NT2/D1 (cell line): ENCODE data around the gene CREG2.

Experiments used
- SUZ12 ChIP-seq: IDR thresholded peaks from 2 replicates; pipeline ENCODE4 v1.6.1; 2011; ENCODE audit not compliant: insufficient read length, insufficient read depth; ENCODE audit errors: extremely low read depth
- YY1 ChIP-seq: IDR thresholded peaks from 2 replicates; pipeline ENCODE4 v1.6.1; 2011; ENCODE audit not compliant: insufficient read length, insufficient read depth
- ZNF274 ChIP-seq: IDR thresholded peaks from 2 replicates; pipeline ENCODE4 v1.6.1; 2011; ENCODE audit warnings: mild to moderate bottlenecking, low read depth, low read length

DNA sequence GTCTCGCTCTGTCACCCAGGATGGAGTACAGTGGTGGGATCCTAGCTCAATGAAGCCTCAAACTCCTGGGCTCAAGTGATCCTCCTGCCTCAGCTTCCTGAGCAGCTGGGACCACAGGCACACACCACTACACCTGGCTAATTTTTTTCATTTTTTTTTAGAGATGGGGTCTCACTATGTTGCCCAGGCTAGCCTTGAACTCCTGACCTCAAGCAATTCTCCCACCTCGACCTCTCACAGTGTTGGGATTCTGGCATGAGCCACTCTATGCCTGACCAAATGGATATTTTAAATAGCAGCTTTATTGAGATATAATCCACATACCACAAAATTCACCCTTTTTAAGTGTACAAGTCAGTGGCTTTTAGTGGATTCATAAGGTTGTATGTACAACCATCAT, 89.9 kb downstream of the CREG2 start:
- no peak for TF ChIP-seq YY1
- no peak for TF ChIP-seq ZNF274
- no peak for TF ChIP-seq SUZ12
